ENCODE data around the gene POLD1. TPM values are rescaled to one million over a fixed set of nuclear protein-coding genes. Genes with fewer than 3 reads are reported as not detected.
"Not testable (repeated sequence)": the region's sequence is repeated elsewhere in the genome, so short reads cannot be mapped to it uniquely, and the experiment has no call there.

Gene POLD1
- total RNA-seq, 4 donors from 2014 or later: 14.0 to 18.8 (median 17.6) TPM

GRCh38 chr19:50433201-50434180 is 49.3 kb downstream of the POLD1 start:
- H3K9me3 ChIP-seq: no peaks in the 10 kb centered on the region
- no peak for DNase-seq
- intact Hi-C loops (cut with DNase I): no loop called here
- H3K27ac ChIP-seq: no peak overlapping the region
- peaks cover 6 to 22% (median 15%) of the 10 kb centered on the region in 3 donors for H3K4me1 ChIP-seq
- H3K36me3 ChIP-seq: no peaks in the 10 kb centered on the region
- TF ChIP-seq POLR2A (IDR thresholded peaks at IDR 0.05): no peak
- no peak overlapping the region for H3K4me3 ChIP-seq
- 71 to 81% methylated on average over 7 to 9 of the region's 19 CpGs for WGBS, 2 donors
- H3K27me3 ChIP-seq: peaks cover 0 to 64% (median 3%) of the 10 kb centered on the region in 4 donors

- no peak overlapping the region for H3K27ac ChIP-seq
- WGBS, 2 donors: 53 to 55% methylated on average over 3 of the region's 12 CpGs
- peaks cover 6 to 21% (median 15%) of the 10 kb centered on the region in 3 donors for H3K4me1 ChIP-seq
- intact Hi-C loops (cut with DNase I): no loop called here
- H3K4me3 ChIP-seq: no peak overlapping the region
- no peaks in the 10 kb centered on the region for H3K36me3 ChIP-seq
- H3K27me3 ChIP-seq: peaks cover 0 to 54% (median 3%) of the 10 kb centered on the region in 4 donors
- H3K9me3 ChIP-seq: no peaks in the 10 kb centered on the region
- TF ChIP-seq CTCF (IDR thresholded peaks at IDR 0.05) (no peak), POLR2A (IDR thresholded peaks at IDR 0.05) (no peak)
- no peak for DNase-seq
Measured at GRCh38 chr19:50434525-50434924, 50.4 kb downstream of the POLD1 start.

GRCh38 chr19:50435221-50435620 is 51.1 kb downstream of the POLD1 start:
- peaks cover 0 to 47% (median 3%) of the 10 kb centered on the region in 4 donors for H3K27me3 ChIP-seq
- H3K9me3 ChIP-seq: no peaks in the 10 kb centered on the region
- H3K36me3 ChIP-seq: no peaks in the 10 kb centered on the region
- 74 to 81% methylated on average over 3 to 15 of the region's 17 CpGs for WGBS, 2 donors
- no peak overlapping the region for H3K4me3 ChIP-seq
- H3K27ac ChIP-seq: no peak overlapping the region
- no peak for DNase-seq
- H3K4me1 ChIP-seq: peaks cover 6 to 21% (median 15%) of the 10 kb centered on the region in 3 donors
- intact Hi-C loops (cut with DNase I): no loop called here
- no peak for TF ChIP-seq CTCF (IDR thresholded peaks at IDR 0.05)
- no peak for TF ChIP-seq POLR2A (IDR thresholded peaks at IDR 0.05)

- H3K36me3 ChIP-seq: no peaks in the 10 kb centered on the region
- no peak for TF ChIP-seq CTCF (IDR thresholded peaks at IDR 0.05)
- TF ChIP-seq POLR2A (IDR thresholded peaks at IDR 0.05): no peak
- intact Hi-C loops (cut with DNase I): no loop called here
- H3K27me3 ChIP-seq: peaks cover 0 to 43% (median 3%) of the 10 kb centered on the region in 4 donors
- peaks cover 6 to 21% (median 15%) of the 10 kb centered on the region in 3 donors for H3K4me1 ChIP-seq
- no peak for DNase-seq
- H3K27ac ChIP-seq: no peak overlapping the region
- no peak overlapping the region for H3K4me3 ChIP-seq
- WGBS, 2 donors: 100% methylated on average over 1 of the region's 12 CpGs; no CpG with 5 or more reads in 1 of the 2 donors
- H3K9me3 ChIP-seq: no peaks in the 10 kb centered on the region
Measured at GRCh38 chr19:50435627-50436026, 51.5 kb downstream of the POLD1 start.

GRCh38 chr19:50437862-50438449 is 53.8 kb downstream of the POLD1 start:
- Histone ChIP-seq H3K4me1 (no peaks in the 10 kb centered on the region), H3K9me3 (no peaks in the 10 kb centered on the region), H3K27me3 (peaks cover 0 to 25% (median 0%) of the 10 kb centered on the region in 4 donors), H3K36me3 (no peaks in the 10 kb centered on the region), H3K27ac (no peak overlapping the region), H3K4me3 (no peak overlapping the region)
- 89 to 91% methylated on average over 5 of the region's 5 CpGs for WGBS, 2 donors
- no peak for DNase-seq
- intact Hi-C loops (cut with DNase I): no loop called here
- TF ChIP-seq CTCF (IDR thresholded peaks at IDR 0.05) (no peak), POLR2A (IDR thresholded peaks at IDR 0.05) (no peak)

- DNase-seq; H3K9me3 ChIP-seq; intact Hi-C loops (cut with DNase I); H3K27ac ChIP-seq; H3K4me3 ChIP-seq; H3K4me1 ChIP-seq; H3K36me3 ChIP-seq: not testable (repeated sequence)
- peaks cover 0 to 13% (median 0%) of the 10 kb centered on the region in 4 donors for H3K27me3 ChIP-seq
- 50 to 71% methylated on average over 2 of the region's 2 CpGs for WGBS, 2 donors
Measured at GRCh38 chr19:50439130-50439529, 55.0 kb downstream of the POLD1 start.

All from esophagus squamous epithelium (tissue), 5 donors.